Measurements from ENCODE around the gene ANG. TPM values are rescaled to one million over a fixed set of nuclear protein-coding genes. Genes with fewer than 3 reads are reported as not detected.
"Not testable (repeated sequence)": the region's sequence is repeated elsewhere in the genome, so short reads cannot be mapped to it uniquely, and the experiment has no call there.

Gene ANG
- total RNA-seq, 1 donor from 2014 or later = 24.5 TPM

DNA sequence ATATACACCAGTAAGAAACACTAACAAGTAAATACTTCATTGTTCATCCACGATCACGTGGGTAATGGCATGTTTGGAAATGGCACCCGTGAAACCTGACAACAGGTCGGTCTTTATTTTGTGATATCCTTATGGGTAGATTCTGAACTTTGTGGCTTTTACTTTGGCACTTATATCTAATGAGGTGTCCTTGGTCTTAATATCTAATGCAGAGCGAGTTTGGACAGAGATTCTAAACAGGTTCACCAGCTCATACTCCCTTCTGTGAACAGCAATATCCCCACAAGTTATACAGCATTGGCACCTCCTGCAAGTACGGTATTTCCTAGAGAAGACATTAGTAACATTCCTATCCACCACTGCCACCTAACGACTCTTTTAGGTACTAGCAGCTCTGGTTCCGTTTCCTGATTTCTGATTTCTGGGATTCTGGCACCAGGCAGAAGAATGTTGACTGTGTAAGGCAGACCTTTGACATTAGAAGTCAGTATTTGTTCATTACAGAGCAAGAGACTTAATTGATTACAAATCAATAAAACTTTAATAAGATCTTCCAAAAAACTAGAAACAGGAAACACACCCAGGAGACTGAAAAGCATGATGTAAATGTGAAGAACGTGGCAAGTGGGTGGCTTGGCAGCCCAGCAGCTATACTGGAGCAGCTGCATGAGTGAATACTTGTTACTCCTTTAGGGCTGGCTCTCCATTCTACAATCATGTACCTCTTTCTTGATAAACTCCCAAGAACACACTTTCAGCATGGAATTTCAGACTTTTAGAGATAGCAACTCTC, 2.5 kb downstream of the ANG start:
- intact Hi-C loops (cut with DNase I) = loop anchor here (10.0 kb wide), 2 partner anchors 156 to 356 kb away; partner anchors contain the start of gene CCNB1IP1
- ATAC-seq = peak; percentile 80
- DNase-seq (ENCODE audit: low spot score) = no peak

DNA sequence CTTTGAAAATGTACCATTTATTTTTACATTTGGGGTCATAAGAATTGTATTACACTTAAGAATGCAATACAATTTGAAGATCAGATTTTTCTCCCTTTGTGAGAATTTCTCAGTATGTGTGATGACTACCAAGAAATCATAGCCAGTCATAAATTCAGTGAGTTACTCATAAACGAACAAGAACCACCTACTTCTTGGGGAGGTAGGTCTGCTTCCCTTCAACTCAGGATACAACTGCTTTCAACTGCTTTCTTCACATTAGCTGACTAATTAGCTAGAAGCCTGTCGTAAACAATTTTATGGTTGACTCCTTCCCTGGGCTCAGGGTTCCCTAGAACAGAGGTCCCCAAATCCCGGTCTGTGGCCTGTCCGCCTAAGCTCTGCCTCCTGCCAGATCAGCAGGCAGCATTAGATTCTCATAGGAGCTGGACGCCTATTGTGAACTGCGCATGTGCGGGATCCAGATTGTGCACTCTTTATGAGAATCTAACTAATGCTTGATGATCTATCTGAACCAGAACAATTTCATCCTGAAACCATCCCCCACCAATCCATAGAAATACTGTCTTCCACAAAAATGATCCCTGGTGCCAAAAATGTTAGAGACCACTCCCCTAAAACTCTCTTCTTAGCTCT, 3.7 kb downstream of the ANG start:
- intact Hi-C loops (cut with DNase I) = loop anchor here (10.0 kb wide), 2 partner anchors 157 to 357 kb away; partner anchors contain the start of gene CCNB1IP1
- DNase-seq (ENCODE audit: low spot score) = no peak
- ATAC-seq = no peak

DNA sequence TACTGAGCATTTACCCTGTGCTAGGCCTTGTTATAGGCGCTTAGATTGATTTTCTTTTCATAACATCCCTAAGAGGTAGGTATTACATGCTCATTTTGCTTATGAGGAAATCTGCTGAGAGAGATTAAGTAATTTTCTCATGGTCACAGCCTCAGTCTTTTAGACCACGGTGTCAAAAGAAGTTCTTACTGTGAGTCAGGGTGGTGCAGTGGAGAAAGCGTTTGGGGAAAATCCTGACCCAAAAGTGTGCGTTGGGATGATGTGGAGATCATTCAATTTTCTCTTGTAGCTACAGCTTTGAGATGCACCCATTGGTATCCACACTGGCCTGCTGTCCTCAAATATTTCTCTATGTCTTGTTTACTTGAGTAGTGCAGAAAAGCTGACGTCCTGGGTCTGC, 8.2 kb downstream of the ANG start:
- intact Hi-C loops (cut with DNase I) = loop anchor here (10.0 kb wide), 2 partner anchors 162 to 362 kb away; partner anchors contain the start of gene CCNB1IP1
- no peak for ATAC-seq
- DNase-seq (ENCODE audit: low spot score) = no peak

GRCh38 chr14:20697273-20698017, 8.9 kb downstream of the ANG start:
- DNase-seq (ENCODE audit: low spot score) (peak; percentile 73), ATAC-seq (peak; percentile 78)
- intact Hi-C loops (cut with DNase I) = loop anchor here (10.0 kb wide), 2 partner anchors 163 to 363 kb away; partner anchors contain the start of gene CCNB1IP1

DNA sequence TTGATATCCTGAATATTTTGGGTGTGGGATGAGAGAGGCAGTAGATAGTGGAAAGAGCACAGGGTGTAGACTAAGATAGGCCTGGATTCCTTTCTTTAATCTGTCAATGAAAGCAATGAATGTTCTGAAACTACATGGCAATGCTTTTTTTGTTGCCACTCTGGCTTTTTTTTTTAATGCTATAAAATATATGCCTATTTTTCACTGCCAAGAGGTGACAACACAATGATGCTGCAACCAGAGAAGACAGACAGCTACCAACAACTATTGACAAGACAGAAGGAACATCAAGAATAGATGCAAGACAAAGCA, 9.4 kb downstream of the ANG start:
- intact Hi-C loops (cut with DNase I) = loop anchor here (10.0 kb wide), 2 partner anchors 163 to 363 kb away; partner anchors contain the start of gene CCNB1IP1
- ATAC-seq = no peak
- DNase-seq (ENCODE audit: low spot score) = no peak

DNA sequence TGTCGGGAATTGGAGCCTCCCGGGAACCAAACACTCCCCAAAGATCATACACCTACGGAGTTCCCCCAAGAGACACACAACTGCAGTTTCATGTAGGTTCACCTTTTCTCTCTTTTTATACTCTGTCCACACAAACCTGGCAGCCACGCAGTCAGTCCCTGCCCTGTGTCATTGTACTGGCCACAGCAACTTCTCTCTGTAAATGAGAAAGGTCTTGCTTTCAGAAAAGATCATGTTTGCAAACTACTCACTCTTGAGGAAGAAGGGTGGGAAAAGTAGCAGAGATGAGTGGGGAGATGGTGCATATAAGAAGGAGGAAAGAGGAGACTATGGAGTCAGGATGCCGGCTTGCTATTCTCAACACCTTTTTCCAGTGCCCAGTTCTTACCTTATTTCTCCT, 10.4 kb downstream of the ANG start:
- no peak for DNase-seq (ENCODE audit: low spot score)
- no peak for ATAC-seq
- intact Hi-C loops (cut with DNase I) = loop anchor here (10.0 kb wide), 2 partner anchors 164 to 364 kb away; partner anchors contain the start of gene CCNB1IP1

DNA sequence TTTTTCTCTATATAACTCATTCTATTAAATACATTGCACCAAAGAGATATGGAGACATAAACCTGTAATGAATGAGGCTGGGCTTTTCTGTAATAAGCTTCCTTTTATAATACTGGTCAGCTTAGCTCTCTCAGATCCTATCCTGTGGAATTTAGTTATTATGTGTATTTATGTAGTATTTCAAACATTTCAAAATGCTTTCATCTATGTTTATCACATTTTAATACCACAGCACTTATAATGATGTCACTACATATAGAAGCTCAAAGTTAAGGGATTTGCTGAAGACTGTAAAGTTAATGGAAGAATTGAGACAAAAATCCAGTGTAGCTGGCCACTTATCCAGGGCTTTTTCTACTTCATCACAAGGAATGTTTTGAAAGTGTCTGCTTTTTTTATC, 11.4 kb downstream of the ANG start:
- intact Hi-C loops (cut with DNase I) = loop anchor here (5.0 to 10.0 kb wide), 3 partner anchors 157 to 365 kb away; partner anchors contain the start of gene CCNB1IP1
- no peak for ATAC-seq
- no peak for DNase-seq (ENCODE audit: low spot score)

DNA sequence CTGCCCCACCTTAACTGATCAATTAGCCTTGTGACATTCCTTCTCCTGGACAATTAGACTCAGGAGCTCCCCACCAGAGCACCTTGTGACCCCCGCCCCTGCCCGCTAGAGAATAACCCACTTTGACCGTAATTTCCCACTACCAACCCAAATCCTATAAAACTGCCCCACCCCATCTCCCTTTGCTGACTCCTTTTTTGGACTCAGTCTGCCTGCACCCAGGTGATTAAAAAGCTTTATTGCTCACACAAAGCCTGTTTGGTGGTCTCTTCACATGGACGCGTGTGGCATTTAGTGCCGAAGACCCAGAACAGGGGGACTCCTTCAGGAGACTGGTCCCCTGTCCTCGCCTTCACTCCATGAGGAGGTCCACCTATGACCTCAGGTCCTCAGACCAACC, 12.4 kb downstream of the ANG start:
- intact Hi-C loops (cut with DNase I) = loop anchor here (5.0 kb wide), 1 partner anchor 156 kb away; no protein-coding TSS in a partner anchor
- not testable (repeated sequence) for ATAC-seq; DNase-seq (ENCODE audit: low spot score)

DNA sequence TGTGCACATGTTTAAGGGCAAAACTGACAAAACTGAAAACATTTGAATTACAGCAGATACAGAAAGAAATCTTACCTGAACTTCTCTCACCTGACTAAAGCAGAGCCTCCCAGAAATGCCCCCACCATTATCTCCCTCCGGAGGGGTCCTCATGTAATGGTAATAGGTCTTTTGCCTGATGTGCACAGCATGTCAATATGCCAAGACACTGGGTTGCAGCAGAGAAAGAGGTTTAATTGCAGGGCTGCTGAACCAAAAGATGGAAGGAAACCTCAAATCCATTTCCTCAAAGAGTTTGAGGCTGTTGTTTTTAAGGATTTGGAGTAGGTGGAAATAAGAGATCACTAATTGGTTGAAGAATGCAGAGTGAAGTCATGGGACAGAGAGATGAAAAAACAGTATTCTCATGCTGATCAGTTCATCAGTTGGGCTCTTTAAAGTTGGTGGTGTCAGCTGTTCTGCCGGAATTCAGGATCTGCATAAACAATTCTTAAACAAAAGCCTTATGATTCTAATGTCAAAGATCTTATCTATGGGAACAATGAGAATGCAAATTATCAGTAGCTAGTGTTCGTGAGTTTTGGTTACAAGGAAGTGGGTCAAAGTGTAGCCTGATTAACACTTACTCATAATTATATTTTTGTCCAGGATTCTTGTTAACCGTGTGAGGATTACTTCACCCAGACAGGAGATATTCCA, 18.2 kb downstream of the ANG start:
- ATAC-seq = no peak
- intact Hi-C loops (cut with DNase I) = no loop called here
- DNase-seq (ENCODE audit: low spot score) = no peak

DNA sequence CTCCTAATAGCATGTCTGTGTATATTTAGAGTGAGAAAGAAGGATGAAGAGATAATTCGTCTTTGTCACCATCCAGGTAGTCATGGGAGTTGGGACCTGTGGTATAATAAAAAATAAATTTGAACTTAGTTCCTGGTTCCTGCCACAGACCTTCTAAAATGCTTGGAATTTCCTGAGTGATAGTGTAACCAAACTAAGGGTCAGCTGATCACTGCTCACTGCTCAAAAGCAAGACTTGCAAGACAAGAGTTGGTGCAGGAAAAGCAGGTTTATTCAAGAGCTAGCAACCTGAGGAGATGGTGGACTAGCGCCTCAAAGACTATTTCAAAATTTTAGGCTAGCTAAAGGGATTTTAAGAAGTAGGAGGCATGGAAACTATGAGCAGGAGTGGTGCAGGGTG, 19.1 kb downstream of the ANG start:
- ATAC-seq (no peak), DNase-seq (ENCODE audit: low spot score) (no peak)
- intact Hi-C loops (cut with DNase I) = no loop called here

- intact Hi-C loops (cut with DNase I) = no loop called here
- ATAC-seq = no peak
- DNase-seq (ENCODE audit: low spot score) = no peak
Observed at GRCh38 chr14:20711261-20711660, 22.7 kb downstream of the ANG start.

DNA sequence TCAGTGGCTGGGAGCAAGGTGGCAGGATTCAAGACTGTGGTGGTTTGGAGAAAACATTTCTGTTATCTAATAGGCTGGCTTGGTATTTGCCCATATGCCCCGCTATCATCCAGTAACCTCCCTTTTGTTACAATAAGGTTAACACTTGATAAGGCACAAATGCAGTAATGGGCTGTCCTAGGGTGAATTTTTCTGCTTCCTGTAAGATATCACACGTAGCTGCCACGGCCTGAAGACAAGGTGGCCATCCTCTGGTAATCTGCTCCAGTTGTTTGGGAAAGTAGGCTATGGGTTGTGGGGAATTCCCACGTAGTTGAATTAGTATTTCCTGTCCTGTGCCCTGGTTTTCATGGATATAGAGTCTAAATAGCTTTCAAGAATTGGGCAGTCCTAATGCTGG, 23.1 kb downstream of the ANG start:
- DNase-seq (ENCODE audit: low spot score) = no peak
- intact Hi-C loops (cut with DNase I) = no loop called here
- ATAC-seq = no peak

DNA sequence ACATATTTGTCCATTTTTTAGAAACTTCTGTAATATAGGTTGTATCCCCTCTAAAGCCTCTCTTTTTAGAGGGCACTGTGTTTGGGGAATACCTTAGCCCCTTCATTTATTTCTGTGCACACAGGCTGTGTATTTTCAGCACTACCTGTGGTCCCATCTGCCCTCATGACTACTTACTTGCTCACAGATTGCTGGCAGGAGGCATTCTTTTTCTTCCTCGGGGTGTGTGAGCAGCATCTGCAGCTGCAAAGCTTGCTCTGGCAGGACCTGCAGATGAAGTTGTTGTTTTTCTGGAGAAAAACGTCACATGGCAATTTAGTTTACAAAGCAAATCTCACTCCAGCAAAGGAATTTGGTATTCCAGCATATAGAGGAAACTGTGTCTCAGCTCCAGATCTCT, 24.3 kb downstream of the ANG start:
- DNase-seq (ENCODE audit: low spot score) = no peak
- intact Hi-C loops (cut with DNase I) = no loop called here
- no peak for ATAC-seq

DNA sequence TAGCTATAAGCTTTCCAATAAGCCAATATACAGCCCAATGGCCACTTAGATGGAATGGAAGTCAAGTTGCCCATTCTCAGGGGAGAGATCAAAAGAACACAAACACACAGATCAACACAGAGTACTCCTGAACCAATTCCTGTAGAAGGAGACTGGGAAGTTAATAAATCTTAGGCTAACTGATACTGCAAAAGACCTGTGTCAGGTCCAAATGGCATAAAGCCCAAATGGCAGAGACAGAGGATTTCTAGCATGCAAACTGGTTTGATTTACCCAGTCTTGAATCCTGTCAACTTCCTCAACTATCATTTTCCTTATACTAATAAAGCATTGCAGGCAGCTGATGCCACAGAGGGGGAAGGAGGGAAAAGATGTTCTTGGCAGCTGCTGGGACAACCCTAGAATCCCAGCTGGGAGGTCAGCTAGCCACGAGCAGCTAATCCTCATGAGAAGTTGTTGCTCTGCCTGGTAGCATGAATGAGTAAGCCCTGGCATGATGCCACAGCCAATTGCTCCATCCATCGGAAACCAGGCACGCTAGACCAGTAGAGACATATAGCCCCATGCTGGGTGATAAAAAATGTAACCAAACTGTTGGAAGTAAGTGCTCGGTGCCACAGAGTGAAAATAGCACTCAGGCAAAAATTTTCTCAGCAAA, 26.2 kb downstream of the ANG start:
- intact Hi-C loops (cut with DNase I) = no loop called here
- ATAC-seq = peak; percentile 91

DNA sequence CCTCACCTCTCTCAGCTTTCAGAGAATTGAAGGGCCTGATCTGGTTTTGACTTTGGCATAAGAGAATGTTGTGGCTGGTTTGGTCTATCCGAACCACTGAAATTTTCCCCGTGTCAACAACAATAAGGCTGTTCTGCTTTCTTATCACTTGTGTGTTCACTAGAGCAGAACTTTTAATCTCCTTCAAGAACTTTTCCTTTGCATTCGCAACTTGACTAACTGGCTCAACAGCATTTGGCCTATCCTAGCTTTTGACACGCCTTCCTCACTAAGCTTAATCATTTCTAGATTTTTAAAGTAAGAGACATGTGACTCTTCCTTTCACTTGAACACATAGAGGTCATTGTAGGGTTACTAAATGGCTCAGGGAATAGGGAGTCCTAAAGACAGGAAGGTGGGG, 31.2 kb downstream of the ANG start:
- DNase-seq (ENCODE audit: low spot score) = no peak
- intact Hi-C loops (cut with DNase I) = no loop called here
- no peak for ATAC-seq

More for the DNA sequence above, 26.2 kb downstream of the ANG start:
- DNase-seq (ENCODE audit: low spot score) = peak; percentile 81

- DNase-seq (ENCODE audit: low spot score) = no peak
- ATAC-seq = no peak
- intact Hi-C loops (cut with DNase I) = no loop called here
Observed at GRCh38 chr14:20720741-20721140, 32.2 kb downstream of the ANG start.

DNA sequence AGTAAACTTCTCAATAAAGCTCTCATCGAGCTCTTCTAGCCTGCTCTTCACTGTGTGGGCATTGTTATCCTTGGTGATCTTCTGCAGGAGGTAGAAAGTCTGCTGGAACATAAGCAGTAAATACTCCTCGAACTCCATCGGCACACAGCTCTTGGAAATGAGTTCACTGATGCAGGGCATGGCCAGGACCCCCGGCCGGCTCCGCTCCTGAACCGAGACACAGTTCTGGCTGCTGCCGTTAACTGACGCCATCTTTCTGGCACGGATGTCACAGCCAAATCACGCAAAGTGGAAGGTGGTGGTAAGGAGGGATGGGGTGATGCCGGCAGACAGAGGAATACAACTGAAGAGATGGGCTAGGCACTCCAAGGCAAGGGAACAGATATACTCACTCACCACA, 33.5 kb downstream of the ANG start:
- DNase-seq (ENCODE audit: low spot score) = no peak
- intact Hi-C loops (cut with DNase I) = no loop called here
- no peak for ATAC-seq

DNA sequence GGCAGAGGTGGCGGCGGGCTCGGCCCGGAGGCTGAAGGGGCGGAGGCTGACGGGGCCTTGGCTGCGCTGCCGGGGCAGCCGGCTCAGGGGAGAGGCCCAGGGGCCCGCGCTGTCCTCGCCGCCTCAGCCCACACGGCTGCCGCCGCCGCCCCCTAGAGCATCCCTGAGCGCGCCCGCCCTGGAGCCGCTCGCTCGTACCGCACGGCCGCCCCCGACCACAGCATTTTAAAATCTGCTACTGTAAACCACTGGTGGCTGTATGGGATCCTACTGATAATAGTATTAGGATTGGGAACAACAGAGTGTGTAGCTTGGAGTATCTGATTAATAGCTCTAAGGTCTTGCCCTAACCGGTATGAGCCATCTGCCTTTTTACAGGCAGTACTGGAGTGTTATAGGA, 34.9 kb downstream of the ANG start:
- ATAC-seq = no peak
- intact Hi-C loops (cut with DNase I) = no loop called here
- no peak for DNase-seq (ENCODE audit: low spot score)
